BE2C (cell line): Measurements from ENCODE around the gene SENP7.

Experiments
- DNase-seq: peaks from one replicate; pipeline ENCODE4 v3.0.0-alpha.2; 2020
- H3K27me3 ChIP-seq: fragments of 250-450 bp; sonication (Bioruptor Pico); 2 replicates; pipeline ENCODE4 v1.5.1; 2020; ENCODE audit warnings: mild to moderate bottlenecking
- H3K36me3 ChIP-seq: fragments of 250-450 bp; sonication (Bioruptor Pico); 2 replicates; pipeline ENCODE4 v1.5.1; 2020; ENCODE audit warnings: mild to moderate bottlenecking
- H3K4me1 ChIP-seq: fragments of 250-450 bp; sonication (Bioruptor Pico); 2 replicates; pipeline ENCODE4 v1.5.1; 2020
- H3K4me3 ChIP-seq: 2 replicates; pipeline ENCODE4 v1.5.1; 2011; ENCODE audit warnings: low read depth, low read length
- H3K9me3 ChIP-seq: fragments of 250-450 bp; sonication (Bioruptor Pico); 2 replicates; pipeline ENCODE4 v1.5.1; 2020
- CTCF ChIP-seq: IDR thresholded peaks from 2 replicates; pipeline ENCODE4 v1.5.1; 2012; ENCODE audit warnings: mild to moderate bottlenecking, low read depth, low read length

SENP7 gene

GRCh38 chr3:101387351-101387750 is 125.7 kb downstream of the SENP7 start:
- TF ChIP-seq CTCF = no peak
- no peaks in the 10 kb centered on the region for H3K4me1 ChIP-seq

GRCh38 chr3:101384426-101384825 is 128.6 kb downstream of the SENP7 start:
- Histone ChIP-seq H3K4me3 (no peak overlapping the region), H3K4me1 (no peaks in the 10 kb centered on the region), H3K9me3 (no peaks in the 10 kb centered on the region), H3K36me3 (no peaks in the 10 kb centered on the region), H3K27me3 (no peaks in the 10 kb centered on the region)
- no peak for TF ChIP-seq CTCF
- DNase-seq = no peak

More at GRCh38 chr3:101387351-101387750, 125.7 kb downstream of the SENP7 start:
- H3K9me3 ChIP-seq = no peaks in the 10 kb centered on the region
- H3K36me3 ChIP-seq = no peaks in the 10 kb centered on the region
- no peak for DNase-seq
- no peak overlapping the region for H3K4me3 ChIP-seq
- no peaks in the 10 kb centered on the region for H3K27me3 ChIP-seq

GRCh38 chr3:101383656-101384055 is 129.4 kb downstream of the SENP7 start:
- no peaks in the 10 kb centered on the region for H3K36me3 ChIP-seq
- H3K4me1 ChIP-seq = no peaks in the 10 kb centered on the region
- TF ChIP-seq CTCF = no peak
- no peak for DNase-seq
- H3K9me3 ChIP-seq = no peaks in the 10 kb centered on the region
- H3K4me3 ChIP-seq = no peak overlapping the region
- H3K27me3 ChIP-seq = no peaks in the 10 kb centered on the region

- H3K4me3 ChIP-seq = no peak overlapping the region
- no peaks in the 10 kb centered on the region for H3K9me3 ChIP-seq
- H3K4me1 ChIP-seq = no peaks in the 10 kb centered on the region
- TF ChIP-seq CTCF = no peak
- no peaks in the 10 kb centered on the region for H3K36me3 ChIP-seq
- no peak for DNase-seq
- H3K27me3 ChIP-seq = no peaks in the 10 kb centered on the region
Measured at GRCh38 chr3:101383156-101383575, 129.8 kb downstream of the SENP7 start.

- Histone ChIP-seq H3K9me3 (no peaks in the 10 kb centered on the region), H3K27me3 (no peaks in the 10 kb centered on the region), H3K36me3 (no peaks in the 10 kb centered on the region), H3K4me3 (no peak overlapping the region), H3K4me1 (no peaks in the 10 kb centered on the region)
- peak; percentile 57 for TF ChIP-seq CTCF
- DNase-seq = no peak
Measured at GRCh38 chr3:101381809-101382208, 131.2 kb downstream of the SENP7 start.

GRCh38 chr3:101379658-101380376 is 133.2 kb downstream of the SENP7 start:
- no peaks in the 10 kb centered on the region for H3K9me3 ChIP-seq
- H3K4me1 ChIP-seq = no peaks in the 10 kb centered on the region
- TF ChIP-seq CTCF = no peak
- DNase-seq = no peak
- H3K36me3 ChIP-seq = no peaks in the 10 kb centered on the region
- no peaks in the 10 kb centered on the region for H3K27me3 ChIP-seq
- H3K4me3 ChIP-seq = no peak overlapping the region
